ENCODE results near the gene IL17RB. TPM values are rescaled to one million over a fixed set of nuclear protein-coding genes. Genes with fewer than 3 reads are reported as not detected.

Gene IL17RB
- total RNA-seq, 4 donors from 2014 or later = 0.71 to 2.5 (median 1.6) TPM

DNA sequence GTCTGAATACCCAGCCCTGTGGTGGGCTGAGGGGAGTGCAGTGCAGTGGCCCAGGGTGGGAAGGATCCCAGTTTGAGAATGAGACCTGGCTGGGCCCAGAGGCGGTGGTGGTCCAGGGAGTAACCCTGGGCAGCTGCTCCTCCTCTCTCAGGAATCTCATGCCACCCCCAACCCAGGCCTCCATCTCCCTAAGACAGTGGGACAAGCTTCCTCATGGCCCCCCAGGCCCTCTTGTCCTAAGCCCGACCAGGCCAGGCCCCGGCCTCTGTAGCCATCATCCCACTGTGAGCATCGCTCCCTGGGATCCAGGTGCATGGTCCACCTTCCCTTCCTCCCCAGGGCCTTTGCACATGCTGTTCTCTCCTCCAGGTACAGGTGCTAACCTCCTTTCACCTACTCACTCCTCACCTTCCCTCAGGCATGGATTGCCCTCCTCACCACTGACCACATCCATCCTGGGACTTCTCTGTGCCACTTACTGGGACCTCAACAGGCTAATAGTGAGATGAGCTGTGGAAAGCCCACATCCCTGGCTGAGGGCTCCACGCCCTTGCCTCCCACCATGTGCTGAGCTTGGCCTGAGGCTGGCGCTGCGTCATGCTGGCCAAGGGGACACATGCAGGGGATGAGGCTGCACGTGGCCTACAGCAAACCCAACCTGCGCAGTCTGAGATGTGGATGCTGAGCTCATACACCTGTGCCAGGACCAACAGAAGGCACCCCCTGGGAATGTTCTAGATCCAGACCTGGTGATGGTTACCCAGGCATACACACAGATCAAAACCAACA, 10.1 kb upstream of the IL17RB start:
- Histone ChIP-seq H3K27ac (no peak overlapping the region), H3K9me3 (no peaks in the 10 kb centered on the region), H3K36me3 (no peaks in the 10 kb centered on the region), H3K4me1 (no peaks in the 10 kb centered on the region), H3K4me3 (replicated peaks in 1 of 3) (no peak overlapping the region), H3K27me3 (no peaks in the 10 kb centered on the region)
- intact Hi-C loops (cut with DNase I) = no loop called here
- TF ChIP-seq POLR2A (IDR thresholded peaks at IDR 0.05) = no peak
- TF ChIP-seq, protein P1, sequence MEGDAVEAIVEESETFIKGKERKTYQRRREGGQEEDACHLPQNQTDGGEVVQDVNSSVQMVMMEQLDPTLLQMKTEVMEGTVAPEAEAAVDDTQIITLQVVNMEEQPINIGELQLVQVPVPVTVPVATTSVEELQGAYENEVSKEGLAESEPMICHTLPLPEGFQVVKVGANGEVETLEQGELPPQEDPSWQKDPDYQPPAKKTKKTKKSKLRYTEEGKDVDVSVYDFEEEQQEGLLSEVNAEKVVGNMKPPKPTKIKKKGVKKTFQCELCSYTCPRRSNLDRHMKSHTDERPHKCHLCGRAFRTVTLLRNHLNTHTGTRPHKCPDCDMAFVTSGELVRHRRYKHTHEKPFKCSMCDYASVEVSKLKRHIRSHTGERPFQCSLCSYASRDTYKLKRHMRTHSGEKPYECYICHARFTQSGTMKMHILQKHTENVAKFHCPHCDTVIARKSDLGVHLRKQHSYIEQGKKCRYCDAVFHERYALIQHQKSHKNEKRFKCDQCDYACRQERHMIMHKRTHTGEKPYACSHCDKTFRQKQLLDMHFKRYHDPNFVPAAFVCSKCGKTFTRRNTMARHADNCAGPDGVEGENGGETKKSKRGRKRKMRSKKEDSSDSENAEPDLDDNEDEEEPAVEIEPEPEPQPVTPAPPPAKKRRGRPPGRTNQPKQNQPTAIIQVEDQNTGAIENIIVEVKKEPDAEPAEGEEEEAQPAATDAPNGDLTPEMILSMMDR (IDR thresholded peaks at IDR 0.05) = no peak
- no peak for DNase-seq
- 93 to 98% methylated on average over 8 of the region's 9 CpGs for WGBS, 2 donors

DNA sequence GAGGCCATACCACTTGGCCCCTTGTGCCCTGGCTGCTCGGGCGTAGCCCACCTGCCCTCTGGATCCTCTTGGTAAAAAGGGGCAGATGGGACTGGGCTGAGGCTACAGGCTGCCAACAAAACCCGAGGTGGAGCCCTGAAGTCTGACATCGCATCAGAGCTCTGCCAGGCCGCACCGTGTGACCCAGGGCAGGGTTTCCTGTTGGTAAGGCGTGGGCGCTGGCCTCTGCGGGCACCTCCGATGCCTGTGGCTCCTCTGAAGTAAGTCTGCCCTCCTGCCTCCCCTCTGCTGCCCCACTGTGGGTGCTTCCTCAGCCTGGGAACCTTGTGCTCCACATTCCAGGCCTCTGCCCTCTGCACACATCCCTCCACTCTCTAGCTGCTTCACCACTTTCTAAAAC, 9.0 kb upstream of the IL17RB start:
- WGBS, 2 donors = 85 to 86% methylated on average over 6 of the region's 10 CpGs
- no peak for DNase-seq
- H3K27ac ChIP-seq = no peak overlapping the region
- H3K9me3 ChIP-seq = no peaks in the 10 kb centered on the region
- TF ChIP-seq POLR2A (IDR thresholded peaks at IDR 0.05) = no peak
- TF ChIP-seq, protein P1 (IDR thresholded peaks at IDR 0.05) = no peak
- no peaks in the 10 kb centered on the region for H3K36me3 ChIP-seq
- intact Hi-C loops (cut with DNase I) = no loop called here
- H3K4me1 ChIP-seq = peaks cover 1 to 3% of the 10 kb centered on the region in 2 donors
- H3K27me3 ChIP-seq = no peaks in the 10 kb centered on the region
- no peak overlapping the region for H3K4me3 ChIP-seq (replicated peaks in 1 of 3)

DNA sequence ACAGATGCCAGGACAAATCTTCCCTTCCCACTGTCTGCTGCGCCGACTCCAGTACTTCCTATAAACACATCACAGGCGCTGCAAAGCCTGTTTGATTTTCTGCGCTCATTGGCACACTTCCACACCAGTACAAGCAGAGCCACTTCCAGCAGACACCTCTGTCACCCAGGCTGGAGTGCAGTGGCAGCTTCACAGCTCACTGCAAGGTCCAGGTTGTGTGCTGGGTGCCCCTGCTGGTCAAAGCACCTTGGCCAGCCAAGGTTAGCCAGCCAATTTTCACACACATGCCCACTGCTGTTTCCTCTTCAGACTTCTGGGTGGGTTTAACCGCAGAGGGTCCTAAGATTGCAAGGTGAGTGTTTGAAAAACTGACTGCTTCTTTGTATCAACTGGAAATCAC, 5.1 kb upstream of the IL17RB start:
- H3K4me1 ChIP-seq = peaks cover 18 to 31% of the 10 kb centered on the region in 2 donors
- TF ChIP-seq, protein P1 (IDR thresholded peaks at IDR 0.05) = peak in 1 of 6 experiments; percentile 6
- TF ChIP-seq POLR2A (IDR thresholded peaks at IDR 0.05) = no peak
- no peaks in the 10 kb centered on the region for H3K27me3 ChIP-seq
- 78 to 84% methylated on average over 5 of the region's 5 CpGs for WGBS, 2 donors
- H3K4me3 ChIP-seq (replicated peaks in 1 of 3) = no peak overlapping the region
- no peaks in the 10 kb centered on the region for H3K9me3 ChIP-seq
- intact Hi-C loops (cut with DNase I) = no loop called here
- no peaks in the 10 kb centered on the region for H3K36me3 ChIP-seq
- no peak overlapping the region for H3K27ac ChIP-seq
- no peak for DNase-seq

DNA sequence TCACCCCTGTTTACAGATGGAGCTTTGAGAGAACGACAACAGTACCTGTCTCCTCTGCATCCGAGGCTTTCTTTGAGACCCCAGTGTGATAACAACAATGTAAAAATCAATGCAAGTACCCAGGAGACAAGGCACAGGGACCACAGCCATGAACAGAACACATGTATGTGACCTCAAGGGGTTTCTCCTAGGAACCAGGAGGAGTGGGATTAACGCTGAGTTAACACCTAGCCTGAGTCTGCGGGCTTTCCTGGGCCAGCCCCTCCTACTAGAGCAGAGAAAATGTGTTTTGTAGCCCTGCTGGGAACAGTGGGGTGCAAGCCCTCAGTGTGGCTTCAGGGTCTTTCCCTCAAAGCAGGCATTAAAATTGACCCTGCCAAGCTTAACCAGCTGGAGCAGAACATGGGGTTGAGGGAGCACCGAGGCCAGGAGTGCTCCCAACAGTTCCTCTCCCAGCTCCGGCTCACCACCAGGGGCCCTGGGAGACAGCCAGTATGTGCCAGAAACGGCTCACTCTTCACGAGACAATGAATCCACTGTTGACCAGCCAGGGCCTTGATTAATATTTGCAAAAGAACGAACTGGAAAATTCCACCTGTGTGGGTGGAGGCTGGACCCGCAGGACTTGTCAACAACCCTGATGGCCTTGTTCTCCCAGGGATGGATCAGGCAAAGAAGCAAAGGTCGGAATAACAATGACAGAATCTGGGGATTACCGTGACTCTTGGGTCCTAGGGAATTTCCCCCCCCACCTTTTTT, 3.8 kb upstream of the IL17RB start:
- Histone ChIP-seq H3K36me3 (no peaks in the 10 kb centered on the region), H3K27ac (peak overlapping the region; percentile 55 to 89 (median 77)), H3K27me3 (no peaks in the 10 kb centered on the region), H3K4me1 (peaks cover 24 to 37% of the 10 kb centered on the region in 2 donors), H3K4me3 (replicated peaks in 1 of 3) (no peak overlapping the region), H3K9me3 (no peaks in the 10 kb centered on the region)
- intact Hi-C loops (cut with DNase I) = no loop called here
- peak; percentile 90 for DNase-seq
- TF ChIP-seq, protein P1 (IDR thresholded peaks at IDR 0.05) = peak in 5 of 6 experiments; percentile 20 to 83 (median 56)
- TF ChIP-seq POLR2A (IDR thresholded peaks at IDR 0.05) = peak in 1 of 2 donors; percentile 32
- 32 to 40% methylated on average over 12 of the region's 12 CpGs for WGBS, 2 donors
